AG08395 (cell line): ENCODE results near the gene MOCS2.
A peak's percentile ranks its signal among the peaks of the same experiment; 100 is the strongest.
"Not testable (repeated sequence)": the region's sequence is repeated elsewhere in the genome, so short reads cannot be mapped to it uniquely, and the experiment has no call there.

ENCODE experiments used
- DNase-seq: peaks from one replicate; pipeline ENCODE4 v3.0.0; 2012; ENCODE audit warnings: mixed read lengths, low spot score

Gene MOCS2, protein sequence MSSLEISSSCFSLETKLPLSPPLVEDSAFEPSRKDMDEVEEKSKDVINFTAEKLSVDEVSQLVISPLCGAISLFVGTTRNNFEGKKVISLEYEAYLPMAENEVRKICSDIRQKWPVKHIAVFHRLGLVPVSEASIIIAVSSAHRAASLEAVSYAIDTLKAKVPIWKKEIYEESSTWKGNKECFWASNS

GRCh38 chr5:53109443-53110127 lies at the start of gene MOCS2:
TSS of gene MOCS2 (minus strand) at chr5:53109757. CDS start at chr5:53107174, 2,583 bp downstream.
- peak; percentile 100 for DNase-seq

DNA sequence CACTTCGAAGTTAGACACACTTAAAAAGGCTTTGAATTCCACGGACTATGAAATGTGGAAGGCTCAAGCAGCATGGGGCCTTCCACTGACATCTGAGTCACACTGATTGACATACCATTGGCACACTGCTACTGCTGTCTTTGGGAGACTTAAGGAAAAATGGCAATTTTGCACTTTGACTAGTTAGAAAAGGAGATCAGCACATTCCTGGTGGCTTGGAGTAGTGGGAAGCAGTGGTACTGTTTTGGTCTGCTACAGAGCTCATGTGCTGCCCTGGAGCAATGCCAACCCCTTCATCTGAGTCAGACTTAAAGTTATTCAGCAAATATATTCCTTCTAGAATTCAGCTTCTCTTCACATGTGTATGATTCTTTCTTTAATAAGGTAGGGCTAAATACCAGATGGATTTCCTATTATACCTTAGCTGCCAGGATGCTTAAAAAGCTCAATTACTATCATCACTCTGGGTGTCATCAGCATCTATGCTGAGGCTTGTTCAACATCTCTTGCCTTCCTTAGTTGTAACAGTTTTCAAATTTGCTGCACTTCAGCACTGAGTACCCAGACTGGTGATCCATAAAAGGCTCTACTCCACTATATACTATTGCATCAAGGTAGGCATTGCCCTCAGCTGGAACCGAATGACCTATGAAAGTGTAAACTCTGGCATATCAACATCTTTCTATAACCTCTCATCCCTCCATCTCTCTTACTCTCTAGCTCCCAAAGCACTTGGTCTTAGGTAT lies 42.3 kb upstream of the MOCS2 start:
- peak; percentile 71 for DNase-seq

- DNase-seq, result no peak
Measured at GRCh38 chr5:53133020-53133419, 23.5 kb upstream of the MOCS2 start.

- peak; percentile 61 for DNase-seq
Measured at GRCh38 chr5:53130266-53130665, 20.7 kb upstream of the MOCS2 start.

GRCh38 chr5:53128481-53128880 lies 18.9 kb upstream of the MOCS2 start:
- DNase-seq, result no peak

GRCh38 chr5:53127107-53127506 lies 17.6 kb upstream of the MOCS2 start:
- no peak for DNase-seq

- DNase-seq, result peak; percentile 63
Measured at GRCh38 chr5:53126521-53126920, 17.0 kb upstream of the MOCS2 start.

DNA sequence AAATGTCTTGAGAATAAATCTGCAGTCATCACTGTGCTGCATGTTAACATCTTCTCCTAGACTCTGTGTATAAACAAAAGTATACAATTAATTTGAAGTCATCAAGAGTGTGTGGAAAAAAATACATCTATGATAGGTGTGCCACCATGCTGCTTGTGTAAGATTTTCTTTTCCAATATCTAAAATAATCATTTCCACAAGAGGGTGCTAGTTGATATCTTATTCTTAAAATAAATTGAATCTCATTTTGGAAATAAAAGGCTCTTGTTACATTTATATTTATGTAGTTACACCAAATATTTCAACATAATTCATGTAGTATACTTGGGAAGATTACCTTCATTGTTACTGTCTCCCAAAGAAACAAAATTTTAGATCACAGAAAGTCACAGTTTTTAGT lies 14.1 kb upstream of the MOCS2 start:
- peak; percentile 19 for DNase-seq

- DNase-seq, result no peak
Measured at GRCh38 chr5:53120165-53120564, 10.6 kb upstream of the MOCS2 start.

GRCh38 chr5:53118879-53119278 lies 9.3 kb upstream of the MOCS2 start:
- no peak for DNase-seq

- DNase-seq, result no peak
Measured at GRCh38 chr5:53116597-53116996, 7.0 kb upstream of the MOCS2 start.

DNA sequence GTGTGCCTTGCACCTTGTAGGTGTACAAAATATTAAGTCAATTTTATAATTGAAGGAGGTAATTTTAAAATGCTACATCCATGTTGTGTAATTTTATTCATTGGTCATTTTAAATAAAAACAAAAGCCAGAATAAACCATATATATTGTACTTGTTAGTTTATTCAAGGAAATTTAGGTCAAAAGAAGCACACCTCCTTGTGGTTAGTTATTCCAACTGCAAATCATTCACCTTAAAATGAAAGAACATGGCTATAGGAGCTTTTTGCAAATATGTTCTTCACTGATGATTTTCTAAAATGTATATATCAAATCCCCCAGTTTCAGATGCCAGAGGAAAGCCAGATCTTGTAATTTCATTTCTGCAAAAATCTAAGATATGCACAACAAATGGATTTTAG lies 5.4 kb upstream of the MOCS2 start:
- no peak for DNase-seq

DNA sequence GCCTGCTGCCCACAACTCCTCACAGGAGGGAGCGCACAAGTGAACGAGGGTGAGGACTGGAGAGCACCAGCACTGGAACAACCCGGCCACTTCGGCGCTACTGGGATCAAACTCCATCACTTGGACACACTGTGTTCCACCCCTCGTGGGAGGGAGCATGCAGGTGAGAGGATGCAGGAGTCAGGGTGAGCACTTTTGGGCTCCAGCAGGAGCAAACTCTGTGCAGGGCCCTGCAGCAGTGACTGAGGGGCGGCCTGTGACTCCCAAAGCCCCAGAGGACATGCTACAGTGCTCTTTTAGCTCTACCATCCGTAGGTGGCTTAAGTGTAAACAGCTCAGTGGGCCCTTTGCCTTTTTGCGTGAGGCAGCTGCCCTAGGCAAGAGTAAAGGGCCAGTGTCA lies 4.4 kb upstream of the MOCS2 start:
- no peak for DNase-seq

DNA sequence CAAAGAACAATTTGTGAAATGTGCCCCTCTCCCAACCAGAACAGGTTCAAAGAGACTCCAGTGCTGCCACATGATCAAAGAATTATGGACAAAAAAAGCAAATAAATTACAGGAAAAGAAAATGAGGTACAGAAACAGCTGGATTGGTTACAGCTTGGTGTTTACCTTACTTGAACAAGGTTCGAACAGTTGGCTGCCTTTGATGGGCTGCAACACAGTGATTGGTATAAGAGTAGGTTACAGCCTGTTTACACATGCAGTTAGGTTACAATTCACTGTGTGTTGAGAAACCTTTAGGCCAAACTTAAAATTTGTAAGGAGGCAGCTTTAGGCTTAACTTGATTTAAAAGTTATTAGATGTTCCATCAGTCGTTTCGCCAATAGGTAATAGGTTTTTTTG lies 3.4 kb upstream of the MOCS2 start:
- no peak for DNase-seq

DNA sequence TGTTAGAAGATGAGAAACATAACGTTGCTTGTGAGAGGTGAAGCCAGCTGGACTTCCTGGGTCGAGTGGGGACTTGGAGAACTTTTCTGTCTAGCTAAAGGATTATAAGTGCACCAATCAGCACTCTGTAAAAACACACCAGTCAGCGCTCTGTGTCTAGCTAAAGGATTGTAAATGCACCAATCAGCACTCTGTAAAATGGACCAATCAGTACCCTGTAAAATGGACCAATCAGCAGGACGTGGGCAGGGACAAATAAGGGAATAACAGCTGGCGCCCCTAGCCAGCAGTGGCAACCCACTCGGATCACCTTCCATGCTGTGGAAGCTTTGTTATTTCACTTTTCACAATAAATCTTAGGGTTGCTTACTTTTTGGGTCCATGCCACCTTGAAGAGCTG lies 2.8 kb upstream of the MOCS2 start:
- DNase-seq, result not testable (repeated sequence)

DNA sequence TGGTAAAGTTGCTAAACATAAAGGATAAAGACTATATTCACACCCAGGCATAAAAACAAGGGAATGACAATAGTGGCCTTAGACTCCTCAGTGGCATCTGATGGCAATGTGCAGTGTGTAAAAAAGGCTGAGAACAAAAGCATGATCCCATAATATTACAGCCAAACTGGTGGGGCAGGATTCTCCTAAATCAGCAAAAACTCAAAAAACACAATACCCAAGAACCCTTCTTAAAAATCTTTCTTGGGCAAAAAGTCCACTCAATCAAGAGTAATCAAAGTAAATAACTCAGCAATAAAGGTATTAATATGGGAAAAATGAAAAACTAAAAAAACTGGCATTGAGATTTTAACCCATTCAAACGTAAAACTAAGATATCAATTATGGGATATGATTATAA lies 1.6 kb upstream of the MOCS2 start:
- no peak for DNase-seq

GRCh38 chr5:53110156-53110555 lies 599 bp upstream of the MOCS2 start:
- DNase-seq, result no peak

GRCh38 chr5:53109056-53109442 lies 508 bp downstream of the MOCS2 start:
- no peak for DNase-seq

GRCh38 chr5:53105611-53106300 lies 3.8 kb downstream of the MOCS2 start:
- DNase-seq, result no peak

- no peak for DNase-seq
Measured at GRCh38 chr5:53100606-53101005, 9.0 kb downstream of the MOCS2 start.

DNA sequence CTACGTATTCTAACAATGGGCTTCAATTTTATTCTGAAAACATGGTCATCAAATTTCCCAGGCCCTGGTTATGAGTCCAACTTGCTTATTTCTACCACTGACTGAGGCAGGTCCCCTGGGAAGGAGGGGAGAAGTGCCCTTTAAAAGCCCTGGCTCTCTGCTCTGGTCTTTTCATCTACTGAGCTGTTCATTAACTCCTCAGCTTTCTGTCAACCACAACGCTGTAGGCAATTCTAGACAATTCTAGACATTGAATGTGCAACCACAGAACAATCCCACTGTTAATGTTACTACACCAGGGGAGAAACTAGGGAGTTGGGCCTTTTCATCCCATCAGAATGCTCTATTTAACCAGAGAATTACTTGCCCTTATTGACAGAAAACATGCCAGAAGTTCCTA lies 10.0 kb downstream of the MOCS2 start:
- DNase-seq, result no peak

- DNase-seq, result peak; percentile 55
Measured at GRCh38 chr5:53095931-53096525, 13.5 kb downstream of the MOCS2 start.
